Lung (tissue), 12 donors: Measurements from ENCODE around the gene SPOUT1. TPM values are rescaled to one million over a fixed set of nuclear protein-coding genes. Genes with fewer than 3 reads are reported as not detected.

Experiments
- ATAC-seq: fragments of 200-7000 bp; cut with Tn5 transposase; one replicate; pipeline ENCODE4 v1.9.1; 2020; ENCODE audit warnings: moderate number of reproducible peaks; ENCODE audit not compliant: insufficient read depth, low FRiP score
- DNase-seq, 3 donors: peaks; one replicate each; pipeline ENCODE4 v3.0.0-alpha.2; 2013 to 2017
- H3K27ac ChIP-seq, 2 donors: one replicate each; pipeline ENCODE4 v1.5.1; 2013; ENCODE audit warnings: mild to moderate bottlenecking in 2 of 2, moderate library complexity in 2 of 2, control low read depth in 1 of 2, inconsistent platforms in 1 of 2, low read depth in 1 of 2, low read length in 1 of 2
- H3K27me3 ChIP-seq, 3 donors: one replicate each; pipeline ENCODE4 v1.5.1; 2013; ENCODE audit warnings: low read length in 2 of 3; ENCODE audit not compliant: control insufficient read depth in 3 of 3, insufficient read depth in 3 of 3
- H3K36me3 ChIP-seq, 4 donors: one replicate each; pipeline ENCODE4 v1.5.1; 2013; ENCODE audit warnings: low read length in 4 of 4, mild to moderate bottlenecking in 1 of 4, moderate library complexity in 1 of 4; ENCODE audit not compliant: control insufficient read depth in 4 of 4, insufficient read depth in 4 of 4
- H3K4me1 ChIP-seq, 5 donors: one replicate each; pipeline ENCODE4 v1.5.1; 2013; ENCODE audit warnings: low read length in 5 of 5, mild to moderate bottlenecking in 2 of 5, moderate library complexity in 1 of 5; ENCODE audit not compliant: control insufficient read depth in 5 of 5, insufficient read depth in 5 of 5
- H3K4me3 ChIP-seq: one replicate; pipeline ENCODE4 v1.5.1; 2013; ENCODE audit warnings: mild to moderate bottlenecking, control low read depth, moderate library complexity
- H3K9ac ChIP-seq, 2 donors: one replicate each; pipeline ENCODE4 v1.5.1; 2013; ENCODE audit warnings: low read length in 2 of 2, control low read depth in 1 of 2; ENCODE audit not compliant: insufficient read depth in 1 of 2
- H3K9me3 ChIP-seq, 4 donors: one replicate each; pipeline ENCODE4 v1.5.1; 2013; ENCODE audit warnings: low read length in 3 of 4, mild to moderate bottlenecking in 1 of 4, moderate library complexity in 1 of 4; ENCODE audit not compliant: control insufficient read depth in 4 of 4, insufficient read depth in 3 of 4
- WGBS, 2 donors: extraction: QIAGEN DNeasy Blood & Tissue Kit; methylation state at CpG; one replicate each; pipeline ENCODE4 v1.1.7; 2013; 5-methylcytosine and 5-hydroxymethylcytosine counted together
- polyA plus RNA-seq, 2 donors: library from polyadenylated mRNA; stranded (reverse); fragments of 200-250 nt; gene quantifications; one replicate each; pipeline ENCODE4 v1.2.1, GENCODE V29; 2013
- total RNA-seq, 2 donors: library from RNA; depleted of rRNA in 1 of 2; stranded (reverse); fragments of >200 nt in 1 of 2; gene quantifications; one replicate each; pipeline ENCODE4 v1.2.1, GENCODE V29; 2014 to 2021
- TF ChIP-seq, protein P1 (sequence below): IDR thresholded peaks from 2 replicates; pipeline ENCODE4 v1.5.1; 2012; ENCODE audit warnings: mild to moderate bottlenecking; ENCODE audit errors: control extremely low read depth, extremely low read depth
- donor health status: control.
- donor health status: control.
- donor health status: Bipolar disorder and iron deficiency.
- donor health status: healthy.
- donor health status: DM: yes; HTN: yes; CAD: no.

The SPOUT1 gene
- total and polyA plus RNA-seq, 4 donors = 23.7 to 50.0 (median 29.1) TPM

DNA sequence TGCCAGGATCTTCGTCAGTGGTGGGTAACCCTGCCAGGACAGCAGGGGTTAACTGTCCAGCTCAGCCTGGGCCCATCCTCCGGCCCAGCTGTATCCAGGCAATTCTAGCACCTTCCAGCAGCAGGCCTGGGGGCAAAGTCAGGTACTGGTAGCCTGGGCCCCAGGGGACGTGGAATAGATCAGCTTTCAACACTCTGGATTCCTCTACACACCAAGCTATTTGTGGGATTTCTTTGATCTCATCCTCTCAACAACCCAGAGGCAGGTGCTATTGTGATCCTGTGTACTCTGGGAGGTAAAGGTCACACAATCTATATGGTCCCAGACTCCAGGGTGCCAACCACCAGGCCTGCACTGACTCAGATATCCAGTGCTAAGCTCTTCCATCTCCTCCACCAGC, 8.7 kb upstream of the SPOUT1 start:
- H3K36me3 ChIP-seq = peaks cover 0 to 9% (median 0%) of the 10 kb centered on the region in 4 donors
- DNase-seq = no peak

GRCh38 chr9:128836509-128837145, 7.0 kb upstream of the SPOUT1 start:
- TF ChIP-seq, protein P1, sequence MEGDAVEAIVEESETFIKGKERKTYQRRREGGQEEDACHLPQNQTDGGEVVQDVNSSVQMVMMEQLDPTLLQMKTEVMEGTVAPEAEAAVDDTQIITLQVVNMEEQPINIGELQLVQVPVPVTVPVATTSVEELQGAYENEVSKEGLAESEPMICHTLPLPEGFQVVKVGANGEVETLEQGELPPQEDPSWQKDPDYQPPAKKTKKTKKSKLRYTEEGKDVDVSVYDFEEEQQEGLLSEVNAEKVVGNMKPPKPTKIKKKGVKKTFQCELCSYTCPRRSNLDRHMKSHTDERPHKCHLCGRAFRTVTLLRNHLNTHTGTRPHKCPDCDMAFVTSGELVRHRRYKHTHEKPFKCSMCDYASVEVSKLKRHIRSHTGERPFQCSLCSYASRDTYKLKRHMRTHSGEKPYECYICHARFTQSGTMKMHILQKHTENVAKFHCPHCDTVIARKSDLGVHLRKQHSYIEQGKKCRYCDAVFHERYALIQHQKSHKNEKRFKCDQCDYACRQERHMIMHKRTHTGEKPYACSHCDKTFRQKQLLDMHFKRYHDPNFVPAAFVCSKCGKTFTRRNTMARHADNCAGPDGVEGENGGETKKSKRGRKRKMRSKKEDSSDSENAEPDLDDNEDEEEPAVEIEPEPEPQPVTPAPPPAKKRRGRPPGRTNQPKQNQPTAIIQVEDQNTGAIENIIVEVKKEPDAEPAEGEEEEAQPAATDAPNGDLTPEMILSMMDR = no peak
- peaks cover 0 to 9% (median 0%) of the 10 kb centered on the region in 4 donors for H3K36me3 ChIP-seq
- H3K4me3 ChIP-seq = no peak overlapping the region
- H3K27me3 ChIP-seq = no peaks in the 10 kb centered on the region
- H3K9me3 ChIP-seq = no peaks in the 10 kb centered on the region
- no peak for DNase-seq
- H3K4me1 ChIP-seq = no peaks in the 10 kb centered on the region
- no peak overlapping the region for H3K9ac ChIP-seq
- no peak for ATAC-seq
- no peak overlapping the region for H3K27ac ChIP-seq
- WGBS, 2 donors = 90 to 95% methylated on average over 14 of the region's 14 CpGs

More for the DNA sequence above, 8.7 kb upstream of the SPOUT1 start:
- ATAC-seq = no peak
- H3K4me1 ChIP-seq = no peaks in the 10 kb centered on the region
- no peak overlapping the region for H3K4me3 ChIP-seq
- TF ChIP-seq, protein P1 = no peak
- H3K9ac ChIP-seq = no peak overlapping the region
- H3K27me3 ChIP-seq = no peaks in the 10 kb centered on the region
- H3K9me3 ChIP-seq = no peaks in the 10 kb centered on the region
- H3K27ac ChIP-seq = no peak overlapping the region
- WGBS, 2 donors = 89 to 93% methylated on average over 3 of the region's 3 CpGs

DNA sequence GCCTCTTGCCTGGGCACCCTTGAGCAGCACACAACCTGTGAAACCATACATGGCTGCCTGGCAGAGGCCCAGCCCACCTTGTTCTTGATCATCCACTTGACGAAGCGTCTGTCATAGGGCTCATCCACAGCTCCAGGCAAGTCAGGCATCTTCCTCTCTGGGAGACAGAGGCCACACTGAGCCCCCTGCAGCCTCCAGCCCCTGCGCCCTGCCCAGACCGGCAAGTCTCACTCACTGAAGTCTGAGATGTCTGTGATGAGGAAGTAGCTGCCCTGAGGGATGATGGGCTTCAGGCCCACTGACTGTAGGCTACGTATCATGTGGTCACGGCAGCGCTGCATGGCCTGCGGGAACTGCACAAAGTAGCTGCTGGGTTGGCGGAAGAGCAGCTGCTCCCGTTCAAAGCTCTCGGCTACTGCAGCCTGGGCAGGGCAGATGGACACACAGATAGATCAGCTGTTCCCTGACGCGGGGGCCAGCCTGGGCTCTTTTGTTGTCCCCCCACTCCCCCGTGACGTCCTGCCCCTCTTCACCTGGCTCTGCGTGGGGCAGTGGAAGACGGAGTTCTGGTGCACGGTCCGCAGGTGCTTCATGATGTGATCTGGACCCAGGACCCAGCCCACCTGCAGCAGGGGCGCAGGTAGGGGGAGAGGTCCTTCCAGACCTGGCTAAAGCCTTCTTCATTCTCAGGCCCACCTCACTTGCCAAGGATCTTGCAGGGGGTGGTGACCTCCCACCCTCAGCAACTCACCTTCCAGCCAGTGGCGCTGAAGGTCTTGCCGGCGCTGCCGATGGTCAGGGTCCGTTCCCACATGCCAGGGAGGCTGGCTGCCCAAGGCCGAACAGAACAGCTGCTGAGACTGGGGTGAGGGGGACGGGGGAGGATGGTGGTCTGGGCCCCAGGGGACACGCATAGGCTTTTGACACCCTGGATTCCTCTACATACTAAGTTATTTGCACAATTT, 5.9 kb upstream of the SPOUT1 start:
- DNase-seq = no peak
- Histone ChIP-seq H3K9ac (no peak overlapping the region), H3K4me1 (no peaks in the 10 kb centered on the region), H3K27me3 (no peaks in the 10 kb centered on the region), H3K36me3 (peaks cover 0 to 9% (median 0%) of the 10 kb centered on the region in 4 donors), H3K27ac (no peak overlapping the region), H3K4me3 (no peak overlapping the region), H3K9me3 (no peaks in the 10 kb centered on the region)
- TF ChIP-seq, protein P1 = no peak
- WGBS, 2 donors = 95% methylated on average over 28 of the region's 28 CpGs
- ATAC-seq = no peak
